Adrenal gland (tissue), 12 donors: ENCODE data around the gene MOB2. TPM values are rescaled to one million over a fixed set of nuclear protein-coding genes. Genes with fewer than 3 reads are reported as not detected.

Experiments used
- DNase-seq, 7 donors: peaks; one replicate each; pipeline ENCODE4 v3.0.0-alpha.2; 2019 to 2020
- H3K27ac ChIP-seq, 5 donors: fragments of 200-600 bp; sonication (generic) in 4 of 5; 1 replicate in 3 of 5; 2 replicates in 2 of 5; pipeline versions ENCODE4 v1.5.1 to v1.8.0; 2016 to 2020; ENCODE audit warnings: mild to moderate bottlenecking in 1 of 5
- H3K27me3 ChIP-seq: fragments of 200-600 bp; 2 replicates; pipeline ENCODE4 v1.8.0; 2021
- H3K36me3 ChIP-seq, 2 donors: fragments of 200-600 bp; replicated peaks in 1 of 2; 1 replicate in 1 of 2; 2 replicates in 1 of 2; pipeline versions ENCODE4 v1.5.1 to v1.8.0; 2018 to 2022
- H3K4me1 ChIP-seq, 2 donors: fragments of 200-600 bp; replicated peaks in 1 of 2; 1 replicate in 1 of 2; 2 replicates in 1 of 2; pipeline versions ENCODE4 v1.5.1 to v1.8.0; 2018 to 2021
- H3K4me3 ChIP-seq, 4 donors: fragments of 200-600 bp; sonication (generic) in 3 of 4; one replicate each; pipeline ENCODE4 v1.5.1; 2016 to 2018
- H3K9me3 ChIP-seq, 3 donors: fragments of 200-600 bp; sonication (generic) in 1 of 3; replicated peaks in 1 of 3; 1 replicate in 2 of 3; 2 replicates in 1 of 3; pipeline versions ENCODE4 v1.5.1 to v1.8.0; 2016 to 2021
- POLR2A ChIP-seq, 2 donors: fragments of 450-650 bp; IDR thresholded peaks; one replicate each; pipeline ENCODE4 v1.6.1; 2017; ENCODE audit warnings: antibody characterized with exemption in 2 of 2, mild to moderate bottlenecking in 2 of 2, moderate library complexity in 1 of 2
- WGBS, 4 donors: extraction: QIAGEN DNeasy Blood & Tissue Kit in 2 of 4; methylation state at CpG; one replicate each; pipeline versions ENCODE4 v1.1.5 to v1.1.7; 2013 to 2017; 5-methylcytosine and 5-hydroxymethylcytosine counted together
- intact Hi-C, 2 donors: fragments of 100-400 bp; cut with DNase I; formaldehyde crosslinking; loops; one replicate each; pipeline versions ENCODE4 v1.14.1 to v1.15.0; 2022 to 2023
- polyA plus RNA-seq, 3 donors: library from polyadenylated mRNA; stranded (reverse); fragments of 200-250 nt in 2 of 3; fragments of 350-450 nt in 1 of 3; fragmentation: Illumina TruSeq in 1 of 3; extraction: RNeasy Lipid Tissue Mini Kit (QIAGEN cat#74804) in 1 of 3; gene quantifications; one replicate each; pipeline ENCODE4 v1.2.3, GENCODE V29; 2013 to 2014
- total RNA-seq, 9 donors: library from RNA; depleted of rRNA in 4 of 9; stranded (reverse); fragments of >200 nt in 4 of 9; fragments of 120-200 nt in 1 of 9; fragmentation: NEBNext Ultra II Directional in 1 of 9; extraction: Animal tissue kit (Norgen Biotek cat#: 25700) in 1 of 9; gene quantifications; one replicate each; pipeline versions ENCODE4 v1.1.0 to v1.2.4, GENCODE V29; 2013 to 2023
- TF ChIP-seq, protein P1 (sequence below), 6 experiments: fragments of 450-650 bp in 4 of 6; fragments of 200-600 bp in 2 of 6; sonication (generic) in 1 of 6; IDR thresholded peaks; 1 replicate in 5 of 6; 2 replicates in 1 of 6; pipeline versions ENCODE4 v1.5.1 to v1.8.0; 2016 to 2021; ENCODE audit warnings: antibody characterized with exemption in 6 of 6, mild to moderate bottlenecking in 2 of 6, moderate library complexity in 1 of 6
- donor health status: healthy with polysubstance abuse.
- donor health status: Bipolar disorder and iron deficiency.
- donor health status: DM: yes; HTN: yes; CAD: no.
- donor health status: DM: no; HTN: no; CAD: no.
- donor health status: DM: no; HTN: no; CAD: no.
- donor health status: DM: yes; HTN: yes; CAD: no.

MOB2 gene
- total and polyA plus RNA-seq, 12 donors = 11.2 to 43.3 (median 30.6) TPM

DNA sequence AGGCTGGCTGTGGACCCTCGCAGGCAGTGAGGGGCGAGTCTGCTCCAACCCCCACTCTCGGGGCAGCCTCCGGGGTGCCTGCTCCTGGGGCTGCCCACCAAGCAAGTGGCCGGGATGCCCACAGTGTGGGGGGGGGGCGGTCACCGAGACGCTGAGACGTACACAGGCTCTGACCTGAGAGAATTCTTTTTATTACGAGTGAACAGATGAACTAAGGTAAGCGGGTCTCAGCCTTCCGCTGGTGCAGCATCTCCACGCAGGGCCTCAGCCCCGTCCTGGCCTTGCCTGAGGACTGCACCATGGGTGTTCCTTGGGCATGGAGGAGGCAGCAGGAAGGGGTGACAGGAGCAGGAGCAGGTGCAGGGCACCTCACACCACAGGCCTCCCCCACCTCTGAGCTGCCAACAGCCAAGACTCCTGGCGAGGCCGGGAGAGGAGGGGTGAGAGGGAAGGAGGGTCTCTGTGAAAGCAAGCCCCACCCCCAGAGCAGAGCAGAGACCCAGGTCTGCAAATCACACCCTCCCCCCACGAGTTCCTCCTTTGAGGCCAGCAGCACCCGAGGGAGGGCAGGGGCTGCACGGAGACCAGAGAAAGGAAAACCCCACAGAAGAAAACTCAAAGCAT is 17.2 kb downstream of the MOB2 start:
- intact Hi-C loops = no loop called here
- Histone ChIP-seq H3K4me3 (no peak overlapping the region), H3K36me3 (peaks cover 0 to 25% of the 10 kb centered on the region in 2 donors), H3K27ac (no peak overlapping the region), H3K9me3 (no peaks in the 10 kb centered on the region), H3K27me3 (no peaks in the 10 kb centered on the region), H3K4me1 (peaks cover 10 to 13% of the 10 kb centered on the region in 2 donors)
- 80 to 88% (median 85%) methylated on average over 2 to 19 of the region's 19 CpGs for WGBS, 4 donors
- DNase-seq = no peak
- TF ChIP-seq POLR2A (IDR thresholded peaks at IDR 0.05) = no peak
- TF ChIP-seq, protein P1, sequence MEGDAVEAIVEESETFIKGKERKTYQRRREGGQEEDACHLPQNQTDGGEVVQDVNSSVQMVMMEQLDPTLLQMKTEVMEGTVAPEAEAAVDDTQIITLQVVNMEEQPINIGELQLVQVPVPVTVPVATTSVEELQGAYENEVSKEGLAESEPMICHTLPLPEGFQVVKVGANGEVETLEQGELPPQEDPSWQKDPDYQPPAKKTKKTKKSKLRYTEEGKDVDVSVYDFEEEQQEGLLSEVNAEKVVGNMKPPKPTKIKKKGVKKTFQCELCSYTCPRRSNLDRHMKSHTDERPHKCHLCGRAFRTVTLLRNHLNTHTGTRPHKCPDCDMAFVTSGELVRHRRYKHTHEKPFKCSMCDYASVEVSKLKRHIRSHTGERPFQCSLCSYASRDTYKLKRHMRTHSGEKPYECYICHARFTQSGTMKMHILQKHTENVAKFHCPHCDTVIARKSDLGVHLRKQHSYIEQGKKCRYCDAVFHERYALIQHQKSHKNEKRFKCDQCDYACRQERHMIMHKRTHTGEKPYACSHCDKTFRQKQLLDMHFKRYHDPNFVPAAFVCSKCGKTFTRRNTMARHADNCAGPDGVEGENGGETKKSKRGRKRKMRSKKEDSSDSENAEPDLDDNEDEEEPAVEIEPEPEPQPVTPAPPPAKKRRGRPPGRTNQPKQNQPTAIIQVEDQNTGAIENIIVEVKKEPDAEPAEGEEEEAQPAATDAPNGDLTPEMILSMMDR (IDR thresholded peaks at IDR 0.05) = no peak

DNA sequence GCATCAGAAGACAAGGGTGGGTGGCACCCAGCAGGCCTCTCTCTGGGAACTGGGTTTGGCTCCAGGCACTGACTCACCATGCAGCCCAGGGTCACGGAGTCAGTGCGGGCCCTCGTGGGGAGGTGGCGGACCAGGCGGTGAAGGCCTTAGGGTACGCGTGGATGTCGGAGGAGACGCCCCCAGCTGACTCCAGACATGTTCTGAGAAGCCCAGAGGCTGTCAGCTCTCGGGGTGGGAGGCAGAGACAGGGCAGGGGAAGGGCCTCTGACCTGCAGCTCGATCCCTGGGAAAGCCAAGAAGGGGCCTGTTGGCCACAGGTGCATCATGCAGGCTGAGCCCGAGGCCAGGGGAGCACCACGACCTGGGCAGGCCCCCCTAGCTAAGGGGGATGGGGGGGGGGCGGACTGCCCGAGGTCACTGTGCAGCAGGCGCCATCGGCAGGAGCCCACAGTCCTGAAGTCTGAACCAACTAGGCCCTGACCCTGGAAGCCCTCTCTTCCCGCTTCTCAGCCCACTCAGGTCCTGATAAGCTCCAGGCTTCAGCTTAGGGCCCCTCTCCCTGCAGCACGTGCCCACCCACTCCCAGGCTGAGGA is 18.0 kb downstream of the MOB2 start:
- no peaks in the 10 kb centered on the region for H3K9me3 ChIP-seq
- TF ChIP-seq POLR2A (IDR thresholded peaks at IDR 0.05) = no peak
- TF ChIP-seq, protein P1 (IDR thresholded peaks at IDR 0.05) = no peak
- peak overlapping the region in 2 of 5 donors; percentile 11 to 63 for H3K27ac ChIP-seq
- peaks cover 0 to 20% of the 10 kb centered on the region in 2 donors for H3K36me3 ChIP-seq
- no peaks in the 10 kb centered on the region for H3K27me3 ChIP-seq
- DNase-seq = peak in 6 of 7 donors; percentile 60 to 73 (median 68)
- H3K4me1 ChIP-seq = peaks cover 10 to 13% of the 10 kb centered on the region in 2 donors
- WGBS, 4 donors = 29 to 55% (median 50%) methylated on average over 16 to 19 of the region's 19 CpGs; no CpG with 5 or more reads in 1 of the 4 donors
- intact Hi-C loops = no loop called here
- no peak overlapping the region for H3K4me3 ChIP-seq

- no peaks in the 10 kb centered on the region for H3K27me3 ChIP-seq
- no peaks in the 10 kb centered on the region for H3K9me3 ChIP-seq
- H3K27ac ChIP-seq = peak overlapping the region in 2 of 5 donors; percentile 11 to 63
- 42 to 91% (median 77%) methylated on average over 6 to 18 of the region's 18 CpGs for WGBS, 4 donors
- intact Hi-C loops = no loop called here
- H3K4me3 ChIP-seq = no peak overlapping the region
- peaks cover 0 to 20% of the 10 kb centered on the region in 2 donors for H3K36me3 ChIP-seq
- no peak for TF ChIP-seq POLR2A (IDR thresholded peaks at IDR 0.05)
- TF ChIP-seq, protein P1 (IDR thresholded peaks at IDR 0.05) = no peak
- H3K4me1 ChIP-seq = peaks cover 10 to 13% of the 10 kb centered on the region in 2 donors
- DNase-seq = peak in 3 of 7 donors; percentile 28 to 44 (median 37)
Observed at GRCh38 chr11:1468002-1468401, 18.6 kb downstream of the MOB2 start.

- Histone ChIP-seq H3K4me1 (peaks cover 10 to 13% of the 10 kb centered on the region in 2 donors), H3K27ac (no peak overlapping the region), H3K4me3 (no peak overlapping the region), H3K27me3 (no peaks in the 10 kb centered on the region), H3K9me3 (no peaks in the 10 kb centered on the region), H3K36me3 (peaks cover 0 to 20% of the 10 kb centered on the region in 2 donors)
- intact Hi-C loops = no loop called here
- DNase-seq = peak; percentile 56 to 82 (median 76)
- no peak for TF ChIP-seq POLR2A (IDR thresholded peaks at IDR 0.05)
- TF ChIP-seq, protein P1 (IDR thresholded peaks at IDR 0.05) = no peak
- WGBS, 4 donors = 34 to 41% (median 39%) methylated on average over 9 of the region's 9 CpGs
Observed at GRCh38 chr11:1467270-1467669, 19.3 kb downstream of the MOB2 start.
